RCC 7860 (cell line): ENCODE measurements around the gene TNFRSF13B.
"Not testable (repeated sequence)": the region's sequence is repeated elsewhere in the genome, so short reads cannot be mapped to it uniquely, and the experiment has no call there.

Source experiments
- DNase-seq: peaks from one replicate; pipeline ENCODE4 v3.0.0-alpha.2; 2015; ENCODE audit warnings: low spot score
- FAIRE-seq: peaks from 2 replicates; lab custom pipeline; 2012; peaks lifted over from hg19 to GRCh38; lab: Jason Lieb, UNC

TNFRSF13B gene

GRCh38 chr17:16929035-16929680, 42.8 kb downstream of the TNFRSF13B start:
- FAIRE-seq, result no peak
- no peak for DNase-seq

- DNase-seq (no peak), FAIRE-seq (no peak)
These were observed 43.4 kb downstream of the TNFRSF13B start for GRCh38 chr17:16928406-16929034.

GRCh38 chr17:16927641-16928321, 44.1 kb downstream of the TNFRSF13B start:
- FAIRE-seq (no peak), DNase-seq (no peak)

GRCh38 chr17:16926571-16927451, 45.1 kb downstream of the TNFRSF13B start:
- DNase-seq, result no peak
- no peak for FAIRE-seq

- FAIRE-seq (no peak), DNase-seq (no peak)
These were observed 45.8 kb downstream of the TNFRSF13B start for GRCh38 chr17:16926061-16926511.

GRCh38 chr17:16925461-16926060, 46.4 kb downstream of the TNFRSF13B start:
- no peak for DNase-seq
- FAIRE-seq, result no peak

GRCh38 chr17:16924696-16925440, 47.0 kb downstream of the TNFRSF13B start:
- DNase-seq, result no peak
- FAIRE-seq, result no peak

- FAIRE-seq, result no peak
- no peak for DNase-seq
These were observed 47.8 kb downstream of the TNFRSF13B start for GRCh38 chr17:16923904-16924695.

- DNase-seq, result no peak
- no peak for FAIRE-seq
These were observed 48.6 kb downstream of the TNFRSF13B start for GRCh38 chr17:16923097-16923903.

GRCh38 chr17:16922386-16923096, 49.4 kb downstream of the TNFRSF13B start:
- DNase-seq (peak; percentile 11), FAIRE-seq (no peak)

GRCh38 chr17:16921451-16921850, 50.5 kb downstream of the TNFRSF13B start:
- DNase-seq, FAIRE-seq: not testable (repeated sequence)

GRCh38 chr17:16920628-16921020, 51.3 kb downstream of the TNFRSF13B start:
- FAIRE-seq, result no peak
- no peak for DNase-seq

GRCh38 chr17:16919663-16920627, 52.0 kb downstream of the TNFRSF13B start:
- DNase-seq (no peak), FAIRE-seq (no peak)

- FAIRE-seq, result no peak
- no peak for DNase-seq
These were observed 53.5 kb downstream of the TNFRSF13B start for GRCh38 chr17:16918443-16918842.

- FAIRE-seq (no peak), DNase-seq (no peak)
These were observed 54.1 kb downstream of the TNFRSF13B start for GRCh38 chr17:16917671-16918394.

GRCh38 chr17:16916557-16916920, 55.4 kb downstream of the TNFRSF13B start:
- no peak for FAIRE-seq

More at GRCh38 chr17:16916557-16916920, 55.4 kb downstream of the TNFRSF13B start:
- DNase-seq, result no peak
